GM13976 (cell line): ENCODE measurements around the gene RASGRP1.

ENCODE experiments used
- DNase-seq: peaks from one replicate; pipeline ENCODE4 v3.0.0; 2012; ENCODE audit warnings: low spot score
- CTCF ChIP-seq: IDR thresholded peaks from 2 replicates; pipeline ENCODE4 v1.5.1; 2012; ENCODE audit warnings: borderline replicate concordance, mild to moderate bottlenecking; ENCODE audit not compliant: insufficient read depth; ENCODE audit errors: extremely low read depth, missing control alignments, control extremely low read depth
- in situ Hi-C: fragments of 300-500 bp; cut with MboI; formaldehyde crosslinking; loops from one replicate; pipeline ENCODE4 v1.12.0; 2022; ENCODE audit warnings: low sequenced_read_pairs, mixed read lengths, inconsistent platforms; ENCODE audit not compliant: unreplicated experiment

RASGRP1 gene

DNA sequence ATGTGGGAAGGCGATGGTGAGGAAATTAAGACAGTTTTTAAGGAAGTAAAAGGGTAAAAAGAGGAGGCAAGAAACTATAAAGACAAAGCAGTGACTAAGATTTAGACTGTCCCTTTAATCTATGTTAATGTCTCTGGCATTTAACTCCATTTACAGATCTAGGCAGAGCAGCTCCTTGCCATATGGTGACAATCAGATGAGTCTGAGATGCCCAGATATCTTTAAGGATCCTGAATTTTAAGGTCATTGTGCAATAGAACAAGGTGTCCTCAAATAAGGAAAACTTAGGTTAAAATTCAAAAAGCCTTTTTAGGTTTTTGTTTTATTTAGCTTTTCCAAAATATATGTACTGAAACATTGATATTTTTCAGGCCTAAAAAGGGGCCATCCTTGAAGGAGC is 24.1 kb downstream of the RASGRP1 start:
- in situ Hi-C loops, result no loop called here
- DNase-seq, result no peak
- no peak for TF ChIP-seq CTCF

GRCh38 chr15:38539008-38539343 is 25.6 kb downstream of the RASGRP1 start:
- no peak for TF ChIP-seq CTCF
- no peak for DNase-seq
- in situ Hi-C loops, result no loop called here

GRCh38 chr15:38538328-38539007 is 26.1 kb downstream of the RASGRP1 start:
- in situ Hi-C loops, result no loop called here
- DNase-seq, result no peak
- no peak for TF ChIP-seq CTCF

GRCh38 chr15:38536201-38536676 is 28.4 kb downstream of the RASGRP1 start:
- no peak for TF ChIP-seq CTCF

GRCh38 chr15:38535491-38536200 is 29.0 kb downstream of the RASGRP1 start:
- DNase-seq, result no peak
- in situ Hi-C loops, result no loop called here
- no peak for TF ChIP-seq CTCF

More at GRCh38 chr15:38536201-38536676, 28.4 kb downstream of the RASGRP1 start:
- in situ Hi-C loops, result no loop called here
- no peak for DNase-seq

DNA sequence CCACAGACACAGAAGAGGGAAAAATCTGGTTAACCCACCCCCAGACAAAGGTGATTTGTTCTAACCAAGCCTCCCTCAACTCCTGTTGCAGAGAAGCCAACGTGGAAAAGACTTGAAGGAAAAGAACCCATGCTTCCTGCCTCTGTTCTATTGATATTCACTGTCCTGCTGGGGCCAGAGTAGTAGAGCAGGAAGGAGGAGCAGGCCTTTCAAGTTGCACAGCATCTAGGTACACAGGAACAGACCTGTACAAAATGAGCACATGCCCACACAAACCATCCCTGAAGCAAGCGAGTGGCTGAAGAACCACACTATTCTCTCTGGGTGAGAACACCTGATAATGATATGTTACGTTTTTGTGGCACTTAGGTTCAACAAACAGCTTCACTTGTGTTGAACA is 29.9 kb downstream of the RASGRP1 start:
- DNase-seq, result no peak
- in situ Hi-C loops, result no loop called here
- TF ChIP-seq CTCF, result no peak
